Skeletal muscle satellite cell (primary cell): ENCODE results near the gene CLDN15.

Experiments used
- H3K27me3 ChIP-seq: 2 replicates; pipeline ENCODE4 v1.7.0; 2013; ENCODE audit warnings: low read length; ENCODE audit not compliant: control insufficient read depth, insufficient read depth
- H3K36me3 ChIP-seq: 2 replicates; pipeline ENCODE4 v1.7.0; 2013; ENCODE audit warnings: mild to moderate bottlenecking, control low read depth, low read length; ENCODE audit not compliant: insufficient read depth
- H3K4me1 ChIP-seq: 2 replicates; pipeline ENCODE4 v1.7.0; 2013; ENCODE audit warnings: low read length; ENCODE audit not compliant: control insufficient read depth, insufficient read depth
- H3K4me2 ChIP-seq: 2 replicates; pipeline ENCODE4 v1.7.0; 2013; ENCODE audit warnings: mild to moderate bottlenecking, low read length
- H3K4me3 ChIP-seq: 2 replicates; pipeline ENCODE4 v1.7.0; 2013; ENCODE audit warnings: low read length
- H3K9ac ChIP-seq: 2 replicates; pipeline ENCODE4 v1.7.0; 2013; ENCODE audit warnings: mild to moderate bottlenecking, low read depth, low read length, moderate library complexity
- H3K9me3 ChIP-seq: replicated peaks from 2 replicates; pipeline ENCODE4 v1.7.0; 2013; ENCODE audit warnings: mild to moderate bottlenecking, control low read depth, low read length

The CLDN15 gene

GRCh38 chr7:101241443-101242349 lies 4.1 kb upstream of the CLDN15 start:
- Histone ChIP-seq H3K4me1 (peaks cover 35% of the 10 kb centered on the region), H3K9me3 (no peaks in the 10 kb centered on the region), H3K36me3 (peaks cover 18% of the 10 kb centered on the region), H3K9ac (no peak overlapping the region), H3K4me2 (no peak overlapping the region), H3K27me3 (no peaks in the 10 kb centered on the region), H3K4me3 (no peak overlapping the region)

GRCh38 chr7:101241015-101241363 lies 3.4 kb upstream of the CLDN15 start:
- H3K27me3 ChIP-seq, result no peaks in the 10 kb centered on the region
- H3K4me2 ChIP-seq, result no peak overlapping the region
- no peak overlapping the region for H3K9ac ChIP-seq
- H3K9me3 ChIP-seq, result no peaks in the 10 kb centered on the region
- peaks cover 23% of the 10 kb centered on the region for H3K36me3 ChIP-seq
- peaks cover 35% of the 10 kb centered on the region for H3K4me1 ChIP-seq
- H3K4me3 ChIP-seq, result no peak overlapping the region

- Histone ChIP-seq H3K9ac (no peak overlapping the region), H3K4me3 (no peak overlapping the region), H3K36me3 (peaks cover 23% of the 10 kb centered on the region), H3K9me3 (no peaks in the 10 kb centered on the region), H3K4me1 (peaks cover 34% of the 10 kb centered on the region), H3K27me3 (no peaks in the 10 kb centered on the region), H3K4me2 (no peak overlapping the region)
Measured at GRCh38 chr7:101240226-101241014, 2.8 kb upstream of the CLDN15 start.

GRCh38 chr7:101239951-101240220 lies 2.3 kb upstream of the CLDN15 start:
- Histone ChIP-seq H3K4me1 (peaks cover 30% of the 10 kb centered on the region), H3K36me3 (peaks cover 26% of the 10 kb centered on the region), H3K4me3 (no peak overlapping the region), H3K9me3 (no peaks in the 10 kb centered on the region), H3K9ac (no peak overlapping the region), H3K27me3 (no peaks in the 10 kb centered on the region), H3K4me2 (no peak overlapping the region)

- no peak overlapping the region for H3K9ac ChIP-seq
- H3K9me3 ChIP-seq, result no peaks in the 10 kb centered on the region
- H3K4me2 ChIP-seq, result no peak overlapping the region
- no peaks in the 10 kb centered on the region for H3K27me3 ChIP-seq
- no peak overlapping the region for H3K4me3 ChIP-seq
- peaks cover 27% of the 10 kb centered on the region for H3K36me3 ChIP-seq
- H3K4me1 ChIP-seq, result peaks cover 30% of the 10 kb centered on the region
Measured at GRCh38 chr7:101239191-101239950, 1.8 kb upstream of the CLDN15 start.

- no peak overlapping the region for H3K4me3 ChIP-seq
- no peaks in the 10 kb centered on the region for H3K27me3 ChIP-seq
- H3K36me3 ChIP-seq, result peaks cover 27% of the 10 kb centered on the region
- no peak overlapping the region for H3K9ac ChIP-seq
- H3K4me1 ChIP-seq, result peaks cover 24% of the 10 kb centered on the region
- no peaks in the 10 kb centered on the region for H3K9me3 ChIP-seq
- H3K4me2 ChIP-seq, result peak overlapping the region; percentile 46
Measured at GRCh38 chr7:101238226-101239182, 902 bp upstream of the CLDN15 start.

GRCh38 chr7:101236292-101236835 lies 1.2 kb downstream of the CLDN15 start:
- H3K27me3 ChIP-seq, result no peaks in the 10 kb centered on the region
- peaks cover 21% of the 10 kb centered on the region for H3K4me1 ChIP-seq
- H3K9me3 ChIP-seq, result no peaks in the 10 kb centered on the region
- no peak overlapping the region for H3K4me3 ChIP-seq
- peaks cover 27% of the 10 kb centered on the region for H3K36me3 ChIP-seq
- no peak overlapping the region for H3K9ac ChIP-seq
- no peak overlapping the region for H3K4me2 ChIP-seq

- Histone ChIP-seq H3K9ac (no peak overlapping the region), H3K36me3 (peaks cover 27% of the 10 kb centered on the region), H3K4me1 (peaks cover 18% of the 10 kb centered on the region), H3K4me3 (no peak overlapping the region), H3K9me3 (no peaks in the 10 kb centered on the region), H3K27me3 (no peaks in the 10 kb centered on the region), H3K4me2 (no peak overlapping the region)
Measured at GRCh38 chr7:101235522-101235921, 2.1 kb downstream of the CLDN15 start.

GRCh38 chr7:101235050-101235449 lies 2.6 kb downstream of the CLDN15 start:
- Histone ChIP-seq H3K4me2 (no peak overlapping the region), H3K9ac (no peak overlapping the region), H3K4me1 (peaks cover 18% of the 10 kb centered on the region), H3K27me3 (no peaks in the 10 kb centered on the region), H3K9me3 (no peaks in the 10 kb centered on the region), H3K4me3 (no peak overlapping the region), H3K36me3 (peaks cover 27% of the 10 kb centered on the region)

GRCh38 chr7:101234636-101235035 lies 3.0 kb downstream of the CLDN15 start:
- H3K36me3 ChIP-seq, result peaks cover 25% of the 10 kb centered on the region
- H3K4me1 ChIP-seq, result peaks cover 18% of the 10 kb centered on the region
- H3K4me2 ChIP-seq, result no peak overlapping the region
- no peak overlapping the region for H3K4me3 ChIP-seq
- no peaks in the 10 kb centered on the region for H3K27me3 ChIP-seq
- no peak overlapping the region for H3K9ac ChIP-seq
- no peaks in the 10 kb centered on the region for H3K9me3 ChIP-seq
